ENCODE measurements around the gene DHX57.

Gene DHX57, protein sequence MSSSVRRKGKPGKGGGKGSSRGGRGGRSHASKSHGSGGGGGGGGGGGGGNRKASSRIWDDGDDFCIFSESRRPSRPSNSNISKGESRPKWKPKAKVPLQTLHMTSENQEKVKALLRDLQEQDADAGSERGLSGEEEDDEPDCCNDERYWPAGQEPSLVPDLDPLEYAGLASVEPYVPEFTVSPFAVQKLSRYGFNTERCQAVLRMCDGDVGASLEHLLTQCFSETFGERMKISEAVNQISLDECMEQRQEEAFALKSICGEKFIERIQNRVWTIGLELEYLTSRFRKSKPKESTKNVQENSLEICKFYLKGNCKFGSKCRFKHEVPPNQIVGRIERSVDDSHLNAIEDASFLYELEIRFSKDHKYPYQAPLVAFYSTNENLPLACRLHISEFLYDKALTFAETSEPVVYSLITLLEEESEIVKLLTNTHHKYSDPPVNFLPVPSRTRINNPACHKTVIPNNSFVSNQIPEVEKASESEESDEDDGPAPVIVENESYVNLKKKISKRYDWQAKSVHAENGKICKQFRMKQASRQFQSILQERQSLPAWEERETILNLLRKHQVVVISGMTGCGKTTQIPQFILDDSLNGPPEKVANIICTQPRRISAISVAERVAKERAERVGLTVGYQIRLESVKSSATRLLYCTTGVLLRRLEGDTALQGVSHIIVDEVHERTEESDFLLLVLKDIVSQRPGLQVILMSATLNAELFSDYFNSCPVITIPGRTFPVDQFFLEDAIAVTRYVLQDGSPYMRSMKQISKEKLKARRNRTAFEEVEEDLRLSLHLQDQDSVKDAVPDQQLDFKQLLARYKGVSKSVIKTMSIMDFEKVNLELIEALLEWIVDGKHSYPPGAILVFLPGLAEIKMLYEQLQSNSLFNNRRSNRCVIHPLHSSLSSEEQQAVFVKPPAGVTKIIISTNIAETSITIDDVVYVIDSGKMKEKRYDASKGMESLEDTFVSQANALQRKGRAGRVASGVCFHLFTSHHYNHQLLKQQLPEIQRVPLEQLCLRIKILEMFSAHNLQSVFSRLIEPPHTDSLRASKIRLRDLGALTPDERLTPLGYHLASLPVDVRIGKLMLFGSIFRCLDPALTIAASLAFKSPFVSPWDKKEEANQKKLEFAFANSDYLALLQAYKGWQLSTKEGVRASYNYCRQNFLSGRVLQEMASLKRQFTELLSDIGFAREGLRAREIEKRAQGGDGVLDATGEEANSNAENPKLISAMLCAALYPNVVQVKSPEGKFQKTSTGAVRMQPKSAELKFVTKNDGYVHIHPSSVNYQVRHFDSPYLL (N-terminal part only)

GRCh38 chr2:38875576-38876367, at the start of gene DHX57, which contains the start of gene MORN2:
Gene DHX57, minus strand, starts transcription at chr2:38875934. Its CDS starts 7,529 bp downstream, at chr2:38868405.
Gene MORN2, plus strand, starts transcription at chr2:38875976.
- peak; percentile 82 for DNase-seq

DNA sequence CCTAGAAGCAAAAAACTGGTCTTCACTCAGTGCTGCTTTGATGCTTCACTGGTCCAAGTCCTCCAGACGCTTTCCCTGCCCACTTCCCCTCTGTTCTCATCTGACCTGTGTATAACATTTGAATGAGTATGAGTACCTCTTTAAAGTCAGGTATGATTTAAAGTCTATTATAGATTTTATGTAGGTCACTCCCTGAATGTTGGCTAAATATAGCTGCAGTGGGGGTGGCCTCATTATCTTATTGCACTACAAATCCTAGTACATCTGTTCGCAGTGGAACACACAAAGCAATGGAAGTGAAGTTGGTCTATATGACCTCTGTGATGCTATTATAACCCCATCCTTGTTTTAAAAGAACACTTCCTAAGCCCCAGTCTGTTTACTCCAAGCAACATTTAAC, 47.2 kb upstream of the DHX57 start:
- no peak for DNase-seq

GRCh38 chr2:38922389-38922788, 46.7 kb upstream of the DHX57 start:
- DNase-seq, result no peak

- no peak for DNase-seq
Observed at GRCh38 chr2:38912619-38913018, 36.9 kb upstream of the DHX57 start.

- no peak for DNase-seq
Observed at GRCh38 chr2:38911191-38911590, 35.5 kb upstream of the DHX57 start.

GRCh38 chr2:38909872-38910271, 34.1 kb upstream of the DHX57 start:
- DNase-seq, result no peak

GRCh38 chr2:38907743-38908562, 32.2 kb upstream of the DHX57 start:
- no peak for DNase-seq

GRCh38 chr2:38907242-38907641, 31.5 kb upstream of the DHX57 start:
- no peak for DNase-seq

DNA sequence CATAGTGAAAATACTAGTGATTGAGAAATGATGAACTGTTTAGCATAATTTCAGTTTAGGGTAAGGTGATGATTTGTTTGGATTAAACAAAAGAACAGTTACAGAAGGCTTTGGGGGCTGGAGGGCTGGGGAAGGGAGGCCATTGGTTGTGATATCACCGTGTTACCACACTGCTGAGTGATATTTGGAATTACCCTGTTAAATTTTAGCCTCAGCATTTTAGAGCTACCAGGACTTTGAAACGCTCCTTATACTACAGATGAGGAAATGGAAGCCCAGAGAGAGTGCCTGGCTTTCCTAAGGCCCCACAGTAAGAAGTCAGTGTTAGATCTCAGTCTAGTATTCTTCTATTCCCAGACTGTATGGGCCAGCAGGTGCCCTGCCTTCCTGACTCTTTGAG, 29.5 kb upstream of the DHX57 start:
- no peak for DNase-seq

DNA sequence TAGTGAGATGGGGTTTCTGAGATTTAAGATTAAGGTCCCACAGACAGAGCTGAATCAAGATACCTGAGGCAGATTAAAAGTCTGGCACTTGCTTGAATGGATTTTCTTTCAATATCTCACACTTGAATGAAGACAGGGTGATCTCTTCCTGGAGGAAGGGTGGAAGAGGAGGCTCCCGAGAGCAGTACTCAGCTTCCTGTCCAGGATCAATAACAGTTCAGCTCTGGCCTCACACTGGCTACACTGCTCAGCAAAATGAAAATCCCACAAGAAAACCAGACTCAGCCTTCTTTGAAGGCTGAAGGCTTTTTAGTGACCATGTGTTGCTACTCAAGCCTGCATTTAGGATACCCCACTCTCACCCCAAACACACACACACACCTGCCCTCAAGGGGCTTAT, 25.0 kb upstream of the DHX57 start:
- no peak for DNase-seq

- DNase-seq, result no peak
Observed at GRCh38 chr2:38898256-38898655, 22.5 kb upstream of the DHX57 start.

- DNase-seq, result no peak
Observed at GRCh38 chr2:38892819-38893218, 17.1 kb upstream of the DHX57 start.

DNA sequence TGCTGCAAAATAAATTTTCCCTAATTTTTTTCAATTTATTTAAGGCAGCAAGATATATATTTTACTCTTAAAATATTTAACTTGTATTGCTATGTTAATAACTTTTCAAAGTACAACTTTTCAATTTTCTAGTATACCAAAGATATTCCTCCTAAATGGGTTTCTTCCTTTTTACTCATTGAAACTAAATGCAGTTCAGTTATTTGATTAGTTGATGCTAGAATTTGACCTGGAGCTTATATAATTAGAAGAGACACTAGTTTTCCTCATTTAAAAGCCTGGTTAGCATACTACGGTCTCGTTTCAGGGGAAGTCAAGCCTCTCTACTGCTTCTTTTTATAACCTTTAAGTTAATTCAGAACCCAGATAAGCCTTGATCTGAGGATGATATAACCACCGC, 13.8 kb upstream of the DHX57 start, which contains the start of gene ARHGEF33:
Gene ARHGEF33 (plus strand): TSS at position 301 of the 400 bp plus-strand sequence. CDS start 29,573 bp downstream, outside the sequence.
- DNase-seq, result no peak

DNA sequence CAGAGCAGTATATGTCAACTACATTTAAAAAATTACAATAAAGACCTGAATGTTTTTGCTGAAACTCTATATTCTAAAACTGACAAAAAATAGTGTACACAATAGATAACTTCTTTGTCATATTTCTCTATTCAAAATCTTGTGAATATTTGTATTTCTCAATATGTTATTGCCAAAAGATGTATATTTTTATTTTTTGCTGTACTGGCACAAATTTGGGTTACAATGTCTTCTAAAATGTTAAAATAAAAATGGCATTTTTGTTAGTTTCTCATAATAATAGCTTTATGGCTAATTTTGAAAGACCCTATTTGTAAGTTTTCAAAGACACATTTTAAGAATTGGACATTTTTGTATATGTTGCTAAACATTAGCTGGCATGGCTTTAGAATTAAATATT, 13.3 kb upstream of the DHX57 start:
- no peak for DNase-seq

DNA sequence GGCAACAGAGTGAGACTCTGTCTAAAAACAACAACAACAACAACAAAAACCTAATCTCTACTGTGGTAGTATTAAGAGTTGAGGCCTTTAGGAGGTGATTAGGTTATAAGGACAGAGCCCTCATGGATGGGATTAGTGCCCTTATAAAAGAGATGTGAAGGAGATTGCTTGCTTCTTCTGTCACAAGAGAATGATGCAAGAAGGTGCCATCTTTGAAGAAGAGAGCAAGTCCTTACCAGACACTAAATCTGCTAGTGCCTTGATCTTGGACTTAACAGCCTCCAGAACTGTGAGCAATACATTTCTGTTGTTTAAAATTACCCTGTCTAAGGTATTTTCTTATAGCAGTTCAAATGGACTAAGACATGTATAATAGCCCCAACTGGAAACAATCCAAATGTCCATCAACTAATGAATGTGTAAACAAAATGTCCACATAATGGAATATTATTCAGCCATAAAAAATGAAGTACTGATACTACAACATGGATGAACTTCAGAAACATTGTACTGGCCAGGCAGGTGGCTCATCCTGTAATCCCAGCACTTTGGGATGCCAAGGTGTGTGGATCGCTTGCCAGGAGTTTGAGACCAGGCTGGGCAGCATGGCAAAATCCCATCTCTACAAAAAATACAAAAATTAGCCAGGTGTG, 12.3 kb upstream of the DHX57 start:
- no peak for DNase-seq

GRCh38 chr2:38887347-38887746, 11.6 kb upstream of the DHX57 start:
- no peak for DNase-seq

DNA sequence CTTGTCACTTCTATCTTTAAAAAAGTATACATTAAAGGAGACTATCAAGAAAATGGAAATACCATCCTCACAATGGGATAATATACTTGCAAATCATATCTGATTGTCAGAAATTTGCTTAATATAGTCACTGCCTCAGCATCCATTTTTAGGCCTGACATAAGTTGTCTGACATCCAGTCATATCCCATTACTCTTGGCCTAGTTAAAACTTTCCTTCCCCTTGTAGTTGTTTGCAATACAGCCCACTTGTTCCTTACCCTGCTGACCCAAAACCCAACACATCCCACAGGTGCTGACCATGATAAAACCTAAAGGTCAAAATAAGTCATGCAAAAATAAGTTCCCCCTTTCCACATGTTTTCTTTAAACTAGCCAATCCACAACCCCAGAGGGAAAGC, 10.3 kb upstream of the DHX57 start:
- DNase-seq, result no peak

DNA sequence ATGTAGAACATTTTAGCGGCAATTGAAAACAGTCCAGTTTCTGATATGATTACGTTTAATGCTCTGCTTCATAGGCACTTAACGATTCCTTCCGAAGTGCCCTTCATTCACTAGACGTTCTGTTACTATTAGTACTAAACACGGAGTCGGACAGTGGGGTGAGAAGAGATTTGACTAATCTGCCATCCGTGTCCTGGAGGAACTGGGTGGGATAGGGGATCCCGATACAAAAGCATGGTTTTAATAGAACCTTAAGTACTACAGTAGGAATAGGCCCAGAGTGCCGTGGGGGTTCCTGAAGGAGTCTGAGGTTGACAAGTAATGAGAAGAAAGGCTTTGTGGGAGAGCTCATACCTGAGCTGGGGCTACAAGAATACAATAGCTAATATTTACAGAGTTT, 673 bp upstream of the DHX57 start:
- no peak for DNase-seq

- no peak for DNase-seq
Observed at GRCh38 chr2:38875227-38875575, 533 bp downstream of the DHX57 start.

- no peak for DNase-seq
Observed at GRCh38 chr2:38873763-38874162, 2.0 kb downstream of the DHX57 start.

DNA sequence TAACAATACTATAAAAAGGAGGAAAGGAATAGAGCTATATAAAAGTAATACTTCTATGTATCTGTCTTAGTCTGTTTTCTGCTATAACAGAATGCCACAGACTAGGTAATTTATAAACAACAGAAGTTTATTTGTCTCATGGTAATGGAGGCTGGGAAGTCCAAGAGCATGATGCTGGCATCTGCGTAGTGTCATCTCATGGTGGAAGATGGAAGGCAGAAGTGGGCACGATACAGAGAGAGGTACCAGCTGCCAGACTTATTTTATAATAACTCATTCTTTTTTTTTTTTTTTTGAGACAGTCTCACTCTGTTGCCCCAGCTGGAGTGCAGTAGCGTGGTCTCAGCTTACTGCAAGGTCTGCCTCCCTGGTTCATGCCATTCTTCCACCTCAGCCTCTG, 4.3 kb downstream of the DHX57 start:
- no peak for DNase-seq

Data from CD4-positive, alpha-beta T cell treated with Interleukin-17A for 1 hour (primary cell).